ENCODE measurements around the gene RPH3AL.
"Not testable (repeated sequence)": the region's sequence is repeated elsewhere in the genome, so short reads cannot be mapped to it uniquely, and the experiment has no call there.

Gene RPH3AL

DNA sequence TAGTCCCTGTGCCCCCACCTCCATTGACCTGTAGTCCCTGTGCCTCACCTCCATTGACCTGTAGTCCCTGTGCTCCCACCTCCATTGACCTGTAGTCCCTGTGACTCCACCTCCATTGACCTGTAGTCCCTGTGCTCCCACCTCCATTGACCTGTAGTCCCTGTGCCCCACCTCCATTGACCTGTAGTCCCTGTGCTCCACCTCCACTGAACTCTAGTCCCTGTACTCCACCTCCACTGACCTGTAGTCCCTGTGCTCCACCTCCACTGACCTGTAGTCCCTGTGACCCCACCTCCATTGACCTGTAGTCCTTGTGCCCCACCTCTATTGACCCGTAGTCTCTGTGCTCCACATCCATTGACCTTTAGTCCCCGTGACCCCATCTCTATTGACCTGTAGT is 37.2 kb downstream of the RPH3AL start:
- ATAC-seq: not testable (repeated sequence)

DNA sequence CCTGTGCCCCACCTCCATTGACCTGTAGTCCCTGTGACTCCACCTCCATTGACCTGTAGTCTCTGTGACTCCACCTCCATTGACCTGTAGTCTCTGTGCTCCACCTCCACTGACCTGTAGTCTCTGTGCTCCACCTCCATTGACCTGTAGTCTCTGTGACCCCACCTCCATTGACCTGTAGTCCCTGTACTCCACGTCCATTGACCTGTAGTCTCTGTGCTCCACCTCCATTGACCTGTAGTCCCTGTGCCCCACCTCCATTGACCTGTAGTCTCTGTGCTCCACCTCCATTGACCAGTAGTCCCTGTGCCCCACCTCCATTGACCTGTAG is 38.0 kb downstream of the RPH3AL start:
- ATAC-seq: not testable (repeated sequence)

- ATAC-seq: no peak
Measured at GRCh38 chr17:313911-314613, 38.5 kb downstream of the RPH3AL start.

- no peak for ATAC-seq
Measured at GRCh38 chr17:313231-313630, 39.4 kb downstream of the RPH3AL start.

GRCh38 chr17:312476-313148 is 40.0 kb downstream of the RPH3AL start:
- no peak for ATAC-seq

DNA sequence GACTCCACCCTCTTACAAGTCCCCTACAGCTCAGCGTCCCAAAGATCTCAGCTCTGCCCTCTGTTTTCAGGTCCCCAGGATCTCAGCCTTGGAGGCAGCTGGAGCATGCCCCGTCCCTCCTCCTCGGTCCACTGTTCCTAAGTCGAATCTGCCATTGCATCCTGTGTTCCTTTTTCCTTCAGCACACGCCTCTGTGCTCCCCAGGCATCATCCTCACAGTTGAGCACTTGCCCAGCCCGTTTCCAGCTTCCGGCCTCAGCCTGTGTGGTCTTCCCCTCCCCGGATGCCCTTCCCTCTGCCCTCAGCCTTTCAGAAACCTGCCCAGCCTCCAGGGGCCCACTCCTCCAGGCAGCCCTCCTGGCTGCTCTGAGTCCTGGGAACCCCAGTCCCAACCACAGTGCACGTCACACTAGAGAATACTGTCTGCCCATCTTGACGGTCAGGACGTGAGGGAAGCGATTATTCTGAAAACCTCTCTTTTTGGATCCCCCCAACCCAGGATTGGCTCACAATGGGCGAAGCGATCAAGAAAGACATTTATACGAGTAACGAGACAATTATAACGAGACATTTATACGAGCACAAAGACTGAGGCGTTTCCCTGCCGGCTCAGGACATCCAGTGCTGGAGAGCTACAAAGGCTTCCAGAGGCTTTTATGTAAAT is 41.4 kb downstream of the RPH3AL start:
- ATAC-seq: no peak

DNA sequence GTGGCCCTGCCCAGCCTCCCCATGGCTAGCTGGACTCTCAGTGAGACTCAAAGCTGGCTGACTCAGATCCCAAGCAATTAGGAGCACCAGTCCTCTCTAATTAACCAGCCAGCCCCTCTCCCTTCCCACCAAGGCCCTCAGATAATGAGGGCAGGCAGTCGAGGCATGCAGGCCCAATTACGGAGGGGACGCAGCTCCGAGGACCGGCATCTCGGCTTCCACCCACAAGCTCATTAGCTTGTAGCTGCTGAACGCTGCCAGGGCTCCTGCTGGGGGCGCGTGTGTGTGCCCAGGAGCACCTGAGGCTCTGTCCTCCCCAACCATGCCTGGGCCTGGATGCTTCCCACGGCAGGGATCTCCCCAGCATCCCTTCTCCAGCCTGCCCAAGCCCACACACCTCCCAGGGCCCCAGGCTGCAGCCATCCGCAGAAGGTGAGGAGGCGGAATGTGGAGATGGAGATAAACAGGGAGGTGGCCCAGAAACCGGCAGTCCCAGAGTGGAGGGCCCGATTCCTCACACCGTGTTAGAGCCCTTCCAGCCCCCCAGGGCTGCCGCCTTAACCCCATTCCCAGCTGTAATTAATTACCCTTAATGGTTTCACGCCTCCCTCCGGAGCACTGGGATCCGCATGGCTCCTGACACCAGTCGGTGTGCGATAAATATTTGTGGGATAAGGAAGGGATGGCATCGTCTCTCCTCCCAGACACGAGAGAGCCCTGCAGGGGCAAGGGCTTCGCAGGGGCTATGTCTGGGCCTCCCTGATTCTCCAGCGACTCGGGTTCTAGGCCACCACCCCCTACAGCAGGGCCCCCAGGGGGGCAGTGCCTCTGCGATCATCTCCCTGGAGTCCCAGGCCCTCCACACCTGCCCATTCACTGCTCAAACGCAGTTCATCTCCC is 42.2 kb downstream of the RPH3AL start:
- no peak for ATAC-seq

DNA sequence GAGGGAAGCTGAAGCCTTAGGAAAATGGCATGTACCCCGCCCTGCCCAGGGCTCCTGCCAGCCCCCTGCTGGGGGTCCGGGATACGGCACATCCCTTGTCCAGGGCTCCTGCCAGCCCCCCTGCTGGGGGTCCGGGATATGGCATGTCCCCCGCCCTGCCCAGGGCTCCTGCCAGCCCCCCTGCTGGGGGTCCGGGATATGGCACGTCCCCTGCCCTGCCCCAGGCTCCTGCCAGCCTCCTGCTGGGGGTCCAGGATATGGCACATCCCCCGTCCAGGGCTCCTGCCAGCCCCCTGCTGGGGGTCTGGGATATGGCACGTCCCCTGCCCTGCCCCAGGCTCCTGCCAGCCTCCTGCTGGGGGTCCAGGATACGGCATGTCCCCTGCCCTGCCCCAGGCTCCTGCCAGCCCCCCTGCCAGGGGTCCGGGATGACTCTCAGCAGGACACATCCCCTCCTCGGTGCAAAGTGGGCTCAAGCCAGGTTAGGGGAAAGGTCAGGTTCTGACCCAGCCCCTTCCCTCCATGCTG is 43.2 kb downstream of the RPH3AL start:
- ATAC-seq: peak in 1 of 2 donors; percentile 21

GRCh38 chr17:307741-308507 is 44.7 kb downstream of the RPH3AL start:
- ATAC-seq: no peak

GRCh38 chr17:307295-307691 is 45.3 kb downstream of the RPH3AL start:
- no peak for ATAC-seq

DNA sequence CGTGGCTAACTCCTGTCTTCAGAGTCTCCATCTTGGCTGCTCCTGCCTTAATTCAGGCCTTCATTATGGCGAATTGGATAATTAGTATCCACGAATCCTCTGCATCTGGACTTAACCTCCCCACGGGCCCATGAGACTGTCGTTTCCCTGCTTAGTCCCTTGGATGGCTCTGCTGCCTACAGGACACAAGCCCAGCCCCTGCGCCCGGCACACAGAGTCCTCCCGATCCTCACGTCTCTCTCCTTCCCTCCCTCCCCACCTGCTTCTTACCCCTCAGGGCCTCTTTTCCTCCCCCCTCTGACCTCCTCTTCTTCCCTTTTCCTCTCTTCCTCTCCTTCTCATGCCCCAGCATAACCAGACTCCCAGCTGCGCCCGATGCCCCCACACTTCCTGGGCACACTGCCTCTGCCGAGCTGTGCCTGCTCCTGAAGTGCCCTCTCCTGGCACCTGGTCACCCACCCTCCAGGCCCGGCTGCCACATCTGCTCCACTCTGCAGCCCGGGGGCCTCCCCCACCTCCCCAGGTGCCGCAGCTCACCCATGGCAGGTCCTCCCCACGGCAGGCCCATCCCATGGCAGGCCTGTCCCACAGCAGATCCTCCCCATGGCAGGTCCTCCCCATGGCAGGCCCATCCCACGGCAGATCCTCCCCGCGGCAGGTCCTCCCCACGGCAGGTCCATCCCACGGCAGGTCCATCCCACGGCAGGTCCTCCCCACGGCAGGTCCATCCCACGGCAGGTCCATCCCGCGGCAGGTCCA is 45.9 kb downstream of the RPH3AL start:
- no peak for ATAC-seq

GRCh38 chr17:306116-306515 is 46.5 kb downstream of the RPH3AL start:
- ATAC-seq: no peak

DNA sequence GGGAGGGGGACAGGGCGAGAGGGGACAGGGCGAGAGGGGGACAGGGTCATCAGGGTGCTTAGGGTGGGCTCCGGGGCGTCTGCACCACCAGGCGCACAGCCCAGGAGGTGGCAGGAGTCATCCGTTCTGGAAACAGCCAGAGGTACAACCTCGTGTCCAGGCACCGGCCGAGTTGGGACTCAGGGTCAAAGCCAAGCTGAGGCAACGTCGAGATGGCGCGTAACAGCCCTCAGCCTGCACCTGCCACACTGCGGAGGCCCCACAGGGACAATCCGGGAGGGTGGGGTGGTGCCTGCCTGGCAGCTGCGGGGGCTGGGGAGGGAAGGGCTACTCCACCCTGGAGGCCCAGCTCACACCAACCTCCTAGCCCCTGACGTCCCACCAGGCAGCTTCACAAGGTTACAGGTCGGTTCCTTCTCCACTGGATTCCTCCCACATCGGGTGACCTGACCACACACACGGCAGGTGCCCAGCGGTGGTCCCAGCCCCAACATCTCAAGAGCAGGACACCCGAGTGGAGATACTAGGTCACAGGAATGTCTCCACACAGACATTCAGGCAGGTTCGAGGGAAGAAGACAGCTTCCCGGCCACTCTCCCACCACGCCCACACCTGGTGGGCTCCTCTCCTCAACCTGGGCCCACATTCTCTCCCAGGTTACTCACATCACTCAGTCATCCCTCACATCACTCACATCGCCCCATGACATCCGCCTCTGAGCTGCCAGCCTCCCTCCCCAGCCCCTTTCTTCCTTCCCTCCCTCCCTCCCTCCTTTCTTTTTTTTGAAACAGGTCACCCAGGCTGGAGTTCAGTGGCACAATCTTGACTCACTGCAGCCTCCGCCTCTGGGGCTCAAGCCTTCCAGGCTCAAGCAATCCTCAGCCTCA is 47.3 kb downstream of the RPH3AL start:
- no peak for ATAC-seq

DNA sequence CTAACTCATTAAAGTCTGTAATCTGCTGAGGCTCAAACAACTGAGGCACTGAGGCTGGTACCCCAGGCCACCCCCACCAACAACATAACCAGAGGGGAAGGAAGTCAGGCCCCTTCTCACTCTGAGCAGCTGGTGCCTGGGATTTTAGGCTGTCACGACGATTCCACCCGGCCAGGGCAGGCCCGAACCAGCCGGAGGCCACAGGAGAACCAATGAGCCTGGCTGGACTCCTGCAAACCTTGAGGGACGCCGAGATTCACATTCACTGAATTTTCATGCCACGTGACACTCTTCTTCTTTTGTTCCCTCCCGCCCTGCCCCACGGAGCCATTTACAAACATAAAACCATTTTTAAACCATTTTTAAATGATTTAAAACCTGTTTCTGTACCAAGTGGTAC is 48.1 kb downstream of the RPH3AL start:
- no peak for ATAC-seq

DNA sequence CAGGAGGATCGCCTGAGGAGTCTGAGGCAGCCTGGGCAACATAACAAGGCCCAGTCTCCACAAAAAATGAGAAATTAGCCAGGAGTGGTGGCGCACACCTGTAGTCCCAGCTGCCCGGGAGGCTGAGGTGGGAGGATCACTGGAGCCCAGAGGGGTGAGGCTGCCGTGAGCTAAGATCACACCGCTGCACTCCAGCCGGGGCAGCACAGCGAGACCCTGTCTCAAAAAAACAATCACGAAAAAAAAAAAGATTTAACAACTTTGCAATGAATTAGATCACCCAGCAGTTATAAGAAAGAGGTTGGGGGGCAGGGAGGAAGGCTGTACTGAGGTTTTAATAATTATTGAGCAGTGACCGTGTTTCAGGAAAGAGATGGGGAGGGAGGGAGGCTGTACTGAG is 49.4 kb downstream of the RPH3AL start:
- no peak for ATAC-seq

- no peak for ATAC-seq
Measured at GRCh38 chr17:302300-302698, 50.3 kb downstream of the RPH3AL start.

DNA sequence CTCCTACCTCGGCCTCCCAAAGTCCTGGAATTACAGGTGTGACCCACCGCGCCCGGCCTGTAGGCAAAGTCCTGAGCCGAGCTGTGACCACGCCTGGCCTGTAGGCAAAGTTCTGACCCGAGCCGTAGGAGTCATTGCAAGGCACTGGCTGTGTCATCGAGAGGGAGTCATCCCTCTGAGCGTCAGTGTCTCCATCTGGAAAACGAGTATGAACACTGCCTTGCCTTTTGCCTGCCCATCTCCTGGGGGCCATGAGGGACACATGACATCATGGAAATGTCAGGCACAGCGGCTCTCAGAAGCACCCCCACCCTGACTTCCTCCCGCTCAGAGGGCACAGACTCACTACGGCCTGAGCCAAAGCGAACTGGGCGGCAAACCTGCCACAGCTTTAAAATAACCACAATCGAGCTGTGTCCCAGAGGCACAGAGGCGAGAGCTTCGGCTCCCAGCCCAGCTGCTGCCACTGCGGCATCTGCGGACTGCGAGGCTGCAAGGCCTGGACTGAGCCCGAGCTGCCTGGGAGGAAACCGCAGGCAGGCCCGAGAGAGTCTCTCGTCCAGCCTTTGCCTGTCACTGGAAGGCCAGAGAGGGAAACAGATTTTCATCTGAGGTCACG is 50.8 kb downstream of the RPH3AL start:
- ATAC-seq: no peak

GRCh38 chr17:300881-301280 is 51.7 kb downstream of the RPH3AL start:
- no peak for ATAC-seq

GRCh38 chr17:299546-299945 is 53.1 kb downstream of the RPH3AL start:
- no peak for ATAC-seq
